GM23338 (cell line): Measurements from ENCODE around the gene PAX5. TPM values are rescaled to one million over a fixed set of nuclear protein-coding genes. Genes with fewer than 3 reads are reported as not detected.

ENCODE experiments used
- ATAC-seq: fragments of 200-7000 bp; cut with Tn5 transposase; 3 replicates; pipeline ENCODE4 v1.9.1; 2020
- DNase-seq: peaks from one replicate; pipeline ENCODE4 v3.0.0-alpha.2; 2015; ENCODE audit warnings: low spot score
- H2AFZ ChIP-seq: fragments of 200-600 bp; sonication (generic); 2 replicates; pipeline ENCODE4 v1.8.0; 2016; ENCODE audit warnings: antibody characterized with exemption, mild to moderate bottlenecking, moderate library complexity
- H3F3A ChIP-seq: fragments of 200-600 bp; sonication (generic); replicated peaks from 2 replicates; pipeline ENCODE4 v1.8.0; 2017; ENCODE audit warnings: antibody characterized with exemption, mixed run types, low read depth
- H3K27ac ChIP-seq: fragments of 200-600 bp; sonication (generic); 2 replicates; pipeline ENCODE4 v1.6.1; 2016; ENCODE audit warnings: low read depth
- H3K27me3 ChIP-seq: fragments of 200-600 bp; sonication (generic); 2 replicates; pipeline ENCODE4 v1.8.0; 2016; ENCODE audit warnings: mild to moderate bottlenecking, mixed run types, moderate library complexity; ENCODE audit not compliant: insufficient read depth
- H3K36me3 ChIP-seq: fragments of 200-600 bp; sonication (generic); 2 replicates; pipeline ENCODE4 v1.8.0; 2016; ENCODE audit warnings: mild to moderate bottlenecking; ENCODE audit not compliant: insufficient read depth
- H3K4me1 ChIP-seq: fragments of 200-600 bp; sonication (generic); 2 replicates; pipeline ENCODE4 v1.8.0; 2016; ENCODE audit warnings: mild to moderate bottlenecking, moderate library complexity; ENCODE audit not compliant: insufficient read depth
- H3K4me2 ChIP-seq: fragments of 200-600 bp; sonication (generic); 2 replicates; pipeline ENCODE4 v1.7.1; 2017; ENCODE audit warnings: mixed run types
- H3K4me3 ChIP-seq: fragments of 200-600 bp; sonication (generic); 2 replicates; pipeline ENCODE4 v1.6.1; 2016; ENCODE audit warnings: mixed run types
- H3K79me2 ChIP-seq: fragments of 200-600 bp; sonication (generic); replicated peaks from 2 replicates; pipeline ENCODE4 v1.8.0; 2017; ENCODE audit warnings: mild to moderate bottlenecking; ENCODE audit not compliant: insufficient read depth
- H3K9me2 ChIP-seq: fragments of 200-600 bp; sonication (generic); 2 replicates; pipeline ENCODE4 v1.8.0; 2017; ENCODE audit not compliant: insufficient read depth
- H4K20me1 ChIP-seq: fragments of 200-600 bp; sonication (generic); replicated peaks from 2 replicates; pipeline ENCODE4 v1.8.0; 2017; ENCODE audit warnings: mild to moderate bottlenecking; ENCODE audit not compliant: insufficient read depth
- H3K27ac Mint-ChIP-seq: 2 replicates; pipeline ENCODE4 v1.8.0; 2020; ENCODE audit warnings: inconsistent platforms, mild to moderate bottlenecking, moderate library complexity, mixed read lengths
- H3K27me3 Mint-ChIP-seq: 3 replicates; pipeline ENCODE4 v1.8.0; 2022; ENCODE audit warnings: low read depth, mild to moderate bottlenecking, moderate library complexity, mixed read lengths, inconsistent platforms; ENCODE audit not compliant: insufficient read depth, poor library complexity
- H3K36me3 Mint-ChIP-seq: 3 replicates; pipeline ENCODE4 v1.8.0; 2021; ENCODE audit warnings: low read depth, mild to moderate bottlenecking, inconsistent platforms, moderate library complexity, mixed read lengths
- H3K4me1 Mint-ChIP-seq: 3 replicates; pipeline ENCODE4 v1.8.0; 2020; ENCODE audit warnings: mild to moderate bottlenecking, inconsistent platforms, mixed read lengths
- H3K4me3 Mint-ChIP-seq: 3 replicates; pipeline ENCODE4 v1.8.0; 2021; ENCODE audit warnings: moderate library complexity, mild to moderate bottlenecking, inconsistent platforms, mixed read lengths
- H3K9me3 Mint-ChIP-seq: 3 replicates; pipeline ENCODE4 v1.8.0; 2020; ENCODE audit warnings: moderate library complexity, mild to moderate bottlenecking, inconsistent platforms, mixed read lengths
- CREB1 ChIP-seq: fragments of 250-450 bp; sonication (Bioruptor Pico); IDR thresholded peaks from 2 replicates; pipeline ENCODE4 v1.5.0; 2020; ENCODE audit warnings: low read depth, mild to moderate bottlenecking, moderate library complexity
- CTCF ChIP-seq, 2 experiments: fragments of 200-600 bp in 1 of 2; sonication (generic) in 1 of 2; conservative IDR thresholded peaks; 2 replicates each; pipeline versions ENCODE4 v1.5.1 to v1.6.1; 2016 to 2017; ENCODE audit warnings: antibody characterized with exemption in 2 of 2, low read depth in 2 of 2, mild to moderate bottlenecking in 2 of 2, moderate library complexity in 1 of 2
- ETS1 ChIP-seq: IDR thresholded peaks from 2 replicates; pipeline ENCODE4 v1.6.1; 2016; ENCODE audit warnings: antibody characterized with exemption
- EZH2 ChIP-seq: fragments of 200-600 bp; sonication (generic); IDR thresholded peaks from one replicate; pipeline ENCODE4 v1.8.0; 2017; ENCODE audit warnings: antibody characterized with exemption, mild to moderate bottlenecking, low read depth; ENCODE audit not compliant: unreplicated experiment
- EZH2phosphoT487 ChIP-seq: fragments of 200-600 bp; sonication (generic); IDR thresholded peaks from one replicate; pipeline ENCODE4 v1.8.1; 2018; ENCODE audit warnings: antibody characterized with exemption; ENCODE audit not compliant: unreplicated experiment
- JUNB ChIP-seq: IDR thresholded peaks from one replicate; pipeline ENCODE4 v1.6.1; 2016; ENCODE audit warnings: antibody characterized with exemption; ENCODE audit not compliant: unreplicated experiment
- NANOG ChIP-seq: IDR thresholded peaks from 2 replicates; pipeline ENCODE4 v1.6.1; 2016; ENCODE audit warnings: antibody characterized with exemption, borderline replicate concordance
- POLR2AphosphoS5 ChIP-seq: IDR thresholded peaks from 2 replicates; pipeline ENCODE4 v1.6.1; 2016; ENCODE audit warnings: antibody characterized with exemption, low read depth
- REST ChIP-seq: IDR thresholded peaks from one replicate; pipeline ENCODE4 v1.6.1; 2018; ENCODE audit warnings: antibody characterized with exemption; ENCODE audit not compliant: unreplicated experiment
- ZNF114 ChIP-seq: fragments of 250-450 bp; sonication (Bioruptor Pico); IDR thresholded peaks from 2 replicates; pipeline ENCODE4 v1.5.0; 2020; ENCODE audit warnings: mild to moderate bottlenecking, moderate library complexity
- ZNF462 ChIP-seq: fragments of 250-450 bp; sonication (Bioruptor Pico); IDR thresholded peaks from 2 replicates; pipeline ENCODE4 v1.5.0; 2020; ENCODE audit warnings: mild to moderate bottlenecking, moderate library complexity
- polyA plus RNA-seq: library from polyadenylated mRNA; unstranded; fragments of >200 nt; fragmentation: Nextera tagmentation; extraction: Ambion mirVana; gene quantifications from 2 replicates; pipeline ENCODE4 v1.2.1, GENCODE V29; 2016
- total RNA-seq: library from RNA; depleted of rRNA; stranded (reverse); fragments of >200 nt; shearing (Covaris generic); gene quantifications from 2 replicates; pipeline ENCODE4 v1.2.3, GENCODE V29; 2014

Gene PAX5
- total and polyA plus RNA-seq, 2 experiments from 2014 or later, result 0.17 to 0.60 TPM

GRCh38 chr9:36846621-36847020 lies 187.4 kb downstream of the PAX5 start:
- DNase-seq (no peak), ATAC-seq (no peak)
- no peaks in the 10 kb centered on the region for H3F3A ChIP-seq
- H3K4me3 Mint-ChIP-seq, result no peak overlapping the region
- no peaks in the 10 kb centered on the region for H3K36me3 ChIP-seq
- no peak overlapping the region for H3K4me2 ChIP-seq
- H3K4me3 ChIP-seq, result no peak overlapping the region
- H2AFZ ChIP-seq, result no peak overlapping the region
- no peak overlapping the region for H3K27ac Mint-ChIP-seq
- H3K9me3 Mint-ChIP-seq, result no peaks in the 10 kb centered on the region; the same call in 2 of the 3 replicates
- no peaks in the 10 kb centered on the region for H3K36me3 Mint-ChIP-seq
- H3K4me1 Mint-ChIP-seq, result peaks cover 16% of the 10 kb centered on the region
- H3K4me1 ChIP-seq, result peaks cover 10% of the 10 kb centered on the region; the same call in 1 of the 2 replicates
- H3K27ac ChIP-seq, result no peak overlapping the region
- H3K9me2 ChIP-seq, result 0 out of 2 replicates have a peak, but pooled peaks cover 5% of the 10 kb centered on the region
- peaks cover 16% of the 10 kb centered on the region for H3K27me3 Mint-ChIP-seq
- H3K79me2 ChIP-seq, result no peaks in the 10 kb centered on the region
- TF ChIP-seq CREB1 (CRISPR knock-in tag) (no peak), NANOG (no peak), ETS1 (no peak), EZH2phosphoT487 (no peak), EZH2 (no peak), JUNB (no peak), POLR2AphosphoS5 (no peak), ZNF114 (CRISPR knock-in tag) (no peak), REST (no peak), CTCF (conservative IDR thresholded peaks at IDR 0.05; ENCODE audit: low read depth in 2 of 2) (no peak), ZNF462 (CRISPR knock-in tag) (no peak)
- H4K20me1 ChIP-seq, result no peaks in the 10 kb centered on the region
- no peaks in the 10 kb centered on the region for H3K27me3 ChIP-seq
